Liver (tissue), 9 donors: ENCODE measurements around the gene C7orf57. TPM values are rescaled to one million over a fixed set of nuclear protein-coding genes. Genes with fewer than 3 reads are reported as not detected.
A peak's percentile ranks its signal among the peaks of the same experiment; 100 is the strongest.

Experiments used
- DNase-seq: peaks from one replicate; pipeline ENCODE4 v3.0.0-alpha.2; 2017; ENCODE audit warnings: low spot score
- H3K27ac ChIP-seq, 2 donors: one replicate each; pipeline ENCODE4 v1.7.0; 2013; ENCODE audit warnings: inconsistent platforms in 2 of 2, low read length in 2 of 2, control low read depth in 1 of 2, low read depth in 1 of 2, mild to moderate bottlenecking in 1 of 2
- H3K27me3 ChIP-seq, 4 donors: one replicate each; pipeline versions ENCODE4 v1.6.1 to v1.7.0; 2013; ENCODE audit warnings: low read length in 3 of 4, inconsistent platforms in 1 of 4, mild to moderate bottlenecking in 1 of 4, moderate library complexity in 1 of 4; ENCODE audit not compliant: control insufficient read depth in 4 of 4, insufficient read depth in 4 of 4
- H3K36me3 ChIP-seq, 4 donors: one replicate each; pipeline versions ENCODE4 v1.6.1 to v1.7.0; 2013; ENCODE audit warnings: low read length in 3 of 4, mild to moderate bottlenecking in 3 of 4, low read depth in 1 of 4, moderate library complexity in 1 of 4; ENCODE audit not compliant: control insufficient read depth in 4 of 4, insufficient read depth in 3 of 4
- H3K4me1 ChIP-seq, 4 donors: one replicate each; pipeline versions ENCODE4 v1.6.1 to v1.7.0; 2013; ENCODE audit warnings: low read length in 3 of 4, mild to moderate bottlenecking in 3 of 4, moderate library complexity in 1 of 4; ENCODE audit not compliant: control insufficient read depth in 4 of 4, insufficient read depth in 4 of 4
- H3K4me3 ChIP-seq, 3 donors: one replicate each; pipeline versions ENCODE4 v1.6.1 to v1.7.0; 2013; ENCODE audit warnings: low read length in 3 of 3, control low read depth in 1 of 3, low read depth in 1 of 3, mild to moderate bottlenecking in 1 of 3
- H3K9ac ChIP-seq, 2 donors: one replicate each; pipeline ENCODE4 v1.7.0; 2013; ENCODE audit warnings: low read length in 2 of 2, mild to moderate bottlenecking in 2 of 2, moderate library complexity in 2 of 2, control low read depth in 1 of 2, low read depth in 1 of 2
- H3K9me3 ChIP-seq, 4 donors: one replicate each; pipeline versions ENCODE4 v1.6.1 to v1.7.0; 2013; ENCODE audit warnings: low read length in 3 of 4; ENCODE audit not compliant: control insufficient read depth in 4 of 4
- ATF3 ChIP-seq: IDR thresholded peaks from 2 replicates; pipeline ENCODE4 v1.6.1; 2016; ENCODE audit warnings: antibody characterized with exemption
- EGR1 ChIP-seq, 2 donors: IDR thresholded peaks; 2 replicates each; pipeline ENCODE4 v1.6.1; 2016 to 2018; ENCODE audit warnings: antibody characterized with exemption in 2 of 2, low read depth in 2 of 2
- FOXA1 ChIP-seq: IDR thresholded peaks from 2 replicates; pipeline ENCODE4 v1.6.1; 2016; ENCODE audit warnings: antibody characterized with exemption
- FOXA2 ChIP-seq: IDR thresholded peaks from 2 replicates; pipeline ENCODE4 v1.6.1; 2016; ENCODE audit warnings: antibody characterized with exemption
- GABPA ChIP-seq, 2 donors: IDR thresholded peaks in 1 of 2; conservative IDR thresholded peaks in 1 of 2; 2 replicates each; pipeline ENCODE4 v1.6.1; 2016; ENCODE audit warnings: antibody characterized with exemption in 2 of 2, mild to moderate bottlenecking in 1 of 2, moderate library complexity in 1 of 2
- HNF4A ChIP-seq, 2 donors: conservative IDR thresholded peaks; 2 replicates each; pipeline ENCODE4 v1.6.1; 2016; ENCODE audit warnings: antibody characterized with exemption in 2 of 2, mild to moderate bottlenecking in 2 of 2
- HNF4G ChIP-seq: IDR thresholded peaks from 2 replicates; pipeline ENCODE4 v1.6.1; 2016; ENCODE audit warnings: antibody characterized with exemption
- JUND ChIP-seq, 2 donors: IDR thresholded peaks; 2 replicates each; pipeline ENCODE4 v1.6.1; 2016; ENCODE audit warnings: antibody characterized with exemption in 2 of 2
- MAX ChIP-seq: IDR thresholded peaks from 2 replicates; pipeline ENCODE4 v1.6.1; 2016; ENCODE audit warnings: antibody characterized with exemption
- NR2F2 ChIP-seq: IDR thresholded peaks from 2 replicates; pipeline ENCODE4 v1.6.1; 2016; ENCODE audit warnings: antibody characterized with exemption
- RAD21 ChIP-seq, 2 donors: IDR thresholded peaks; 2 replicates each; pipeline ENCODE4 v1.6.1; 2016; ENCODE audit warnings: antibody characterized with exemption in 2 of 2, mild to moderate bottlenecking in 2 of 2
- REST ChIP-seq: IDR thresholded peaks from 2 replicates; pipeline ENCODE4 v1.6.1; 2016; ENCODE audit warnings: antibody characterized with exemption, mild to moderate bottlenecking
- RXRA ChIP-seq, 2 donors: IDR thresholded peaks; 2 replicates each; pipeline ENCODE4 v1.6.1; 2017 to 2018; ENCODE audit warnings: antibody characterized with exemption in 2 of 2, mild to moderate bottlenecking in 1 of 2
- SP1 ChIP-seq: IDR thresholded peaks from 2 replicates; pipeline ENCODE4 v1.6.1; 2018; ENCODE audit warnings: antibody characterized with exemption, mild to moderate bottlenecking
- TAF1 ChIP-seq: conservative IDR thresholded peaks from 2 replicates; pipeline ENCODE4 v1.6.1; 2016; ENCODE audit warnings: antibody characterized with exemption, mild to moderate bottlenecking
- YY1 ChIP-seq: IDR thresholded peaks from 2 replicates; pipeline ENCODE4 v1.6.1; 2016; ENCODE audit warnings: antibody characterized with exemption, mild to moderate bottlenecking
- WGBS: extraction: QIAGEN DNeasy Blood & Tissue Kit; methylation state at CpG from one replicate; pipeline ENCODE4 v1.1.7; 2013; 5-methylcytosine and 5-hydroxymethylcytosine counted together
- polyA plus RNA-seq, 2 donors: library from polyadenylated mRNA; stranded (reverse) in 1 of 2; unstranded in 1 of 2; fragments of 200-250 nt in 1 of 2; fragments of >200 nt in 1 of 2; fragmentation: Nextera tagmentation in 1 of 2; extraction: Ambion mirVana in 1 of 2; gene quantifications; one replicate each; pipeline versions ENCODE4 v1.2.1 to v1.2.3, GENCODE V29; 2013 to 2015
- total RNA-seq, 2 donors: library from RNA; depleted of rRNA; stranded (reverse); fragments of >200 nt; gene quantifications; one replicate each; pipeline ENCODE4 v1.2.3, GENCODE V29; 2014
- TF ChIP-seq, protein P1 (sequence below): fragments of 150-350 bp; IDR thresholded peaks from 2 replicates; pipeline ENCODE4 v1.5.1; 2017; ENCODE audit warnings: improper control_type of control experiment, low read depth, low read length; ENCODE audit not compliant: missing input control
- TF ChIP-seq, protein P2 (sequence below): IDR thresholded peaks from 2 replicates; pipeline ENCODE4 v1.6.1; 2016; ENCODE audit warnings: antibody characterized with exemption
- donor health status: healthy.
- donor health status: healthy.
- donor health status: healthy.
- donor health status: healthy.
- donor health status: healthy.

The C7orf57 gene
- total and polyA plus RNA-seq, 4 donors: not detected

GRCh38 chr7:48088559-48089045 is 53.3 kb downstream of the C7orf57 start:
- Histone ChIP-seq H3K4me3 (peak overlapping the region; percentile 62 to 79 (median 74)), H3K9me3 (no peaks in the 10 kb centered on the region), H3K36me3 (peaks cover 0 to 12% (median 5%) of the 10 kb centered on the region in 4 donors), H3K27ac (peak overlapping the region; percentile 99), H3K9ac (peak overlapping the region; percentile 72 to 93), H3K27me3 (no peaks in the 10 kb centered on the region), H3K4me1 (peaks cover 0 to 12% (median 5%) of the 10 kb centered on the region in 4 donors)
- WGBS: under 1% methylated on average over 25 of the region's 25 CpGs
- TF ChIP-seq RXRA (IDR thresholded peaks at IDR 0.05) (peak; percentile 80 to 83), JUND (IDR thresholded peaks at IDR 0.05) (peak; percentile 88 to 93), TAF1 (peak; percentile 76), EGR1 (IDR thresholded peaks at IDR 0.05; ENCODE audit: low read depth in 2 of 2) (no peak), HNF4A (conservative IDR thresholded peaks at IDR 0.05) (peak; percentile 40 to 46), RAD21 (IDR thresholded peaks at IDR 0.05) (peak in 1 of 2 donors; percentile 10), NR2F2 (peak; percentile 96), REST (peak; percentile 69), YY1 (peak; percentile 71), SP1 (peak; percentile 88), ATF3 (peak; percentile 64), FOXA1 (peak; percentile 71), FOXA2 (peak; percentile 35), GABPA (IDR thresholded peaks at IDR 0.05 in 1 of 2, conservative IDR thresholded peaks at IDR 0.05 in 1 of 2) (peak in 1 of 2 donors; percentile 46), MAX (peak; percentile 84), HNF4G (no peak)
- TF ChIP-seq, protein P1, sequence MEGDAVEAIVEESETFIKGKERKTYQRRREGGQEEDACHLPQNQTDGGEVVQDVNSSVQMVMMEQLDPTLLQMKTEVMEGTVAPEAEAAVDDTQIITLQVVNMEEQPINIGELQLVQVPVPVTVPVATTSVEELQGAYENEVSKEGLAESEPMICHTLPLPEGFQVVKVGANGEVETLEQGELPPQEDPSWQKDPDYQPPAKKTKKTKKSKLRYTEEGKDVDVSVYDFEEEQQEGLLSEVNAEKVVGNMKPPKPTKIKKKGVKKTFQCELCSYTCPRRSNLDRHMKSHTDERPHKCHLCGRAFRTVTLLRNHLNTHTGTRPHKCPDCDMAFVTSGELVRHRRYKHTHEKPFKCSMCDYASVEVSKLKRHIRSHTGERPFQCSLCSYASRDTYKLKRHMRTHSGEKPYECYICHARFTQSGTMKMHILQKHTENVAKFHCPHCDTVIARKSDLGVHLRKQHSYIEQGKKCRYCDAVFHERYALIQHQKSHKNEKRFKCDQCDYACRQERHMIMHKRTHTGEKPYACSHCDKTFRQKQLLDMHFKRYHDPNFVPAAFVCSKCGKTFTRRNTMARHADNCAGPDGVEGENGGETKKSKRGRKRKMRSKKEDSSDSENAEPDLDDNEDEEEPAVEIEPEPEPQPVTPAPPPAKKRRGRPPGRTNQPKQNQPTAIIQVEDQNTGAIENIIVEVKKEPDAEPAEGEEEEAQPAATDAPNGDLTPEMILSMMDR: no peak
- TF ChIP-seq, protein P2, sequence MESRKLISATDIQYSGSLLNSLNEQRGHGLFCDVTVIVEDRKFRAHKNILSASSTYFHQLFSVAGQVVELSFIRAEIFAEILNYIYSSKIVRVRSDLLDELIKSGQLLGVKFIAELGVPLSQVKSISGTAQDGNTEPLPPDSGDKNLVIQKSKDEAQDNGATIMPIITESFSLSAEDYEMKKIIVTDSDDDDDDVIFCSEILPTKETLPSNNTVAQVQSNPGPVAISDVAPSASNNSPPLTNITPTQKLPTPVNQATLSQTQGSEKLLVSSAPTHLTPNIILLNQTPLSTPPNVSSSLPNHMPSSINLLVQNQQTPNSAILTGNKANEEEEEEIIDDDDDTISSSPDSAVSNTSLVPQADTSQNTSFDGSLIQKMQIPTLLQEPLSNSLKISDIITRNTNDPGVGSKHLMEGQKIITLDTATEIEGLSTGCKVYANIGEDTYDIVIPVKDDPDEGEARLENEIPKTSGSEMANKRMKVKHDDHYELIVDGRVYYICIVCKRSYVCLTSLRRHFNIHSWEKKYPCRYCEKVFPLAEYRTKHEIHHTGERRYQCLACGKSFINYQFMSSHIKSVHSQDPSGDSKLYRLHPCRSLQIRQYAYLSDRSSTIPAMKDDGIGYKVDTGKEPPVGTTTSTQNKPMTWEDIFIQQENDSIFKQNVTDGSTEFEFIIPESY: no peak
- DNase-seq: peak; percentile 58
